ENCODE data around the gene ADARB1.

Gene ADARB1

DNA sequence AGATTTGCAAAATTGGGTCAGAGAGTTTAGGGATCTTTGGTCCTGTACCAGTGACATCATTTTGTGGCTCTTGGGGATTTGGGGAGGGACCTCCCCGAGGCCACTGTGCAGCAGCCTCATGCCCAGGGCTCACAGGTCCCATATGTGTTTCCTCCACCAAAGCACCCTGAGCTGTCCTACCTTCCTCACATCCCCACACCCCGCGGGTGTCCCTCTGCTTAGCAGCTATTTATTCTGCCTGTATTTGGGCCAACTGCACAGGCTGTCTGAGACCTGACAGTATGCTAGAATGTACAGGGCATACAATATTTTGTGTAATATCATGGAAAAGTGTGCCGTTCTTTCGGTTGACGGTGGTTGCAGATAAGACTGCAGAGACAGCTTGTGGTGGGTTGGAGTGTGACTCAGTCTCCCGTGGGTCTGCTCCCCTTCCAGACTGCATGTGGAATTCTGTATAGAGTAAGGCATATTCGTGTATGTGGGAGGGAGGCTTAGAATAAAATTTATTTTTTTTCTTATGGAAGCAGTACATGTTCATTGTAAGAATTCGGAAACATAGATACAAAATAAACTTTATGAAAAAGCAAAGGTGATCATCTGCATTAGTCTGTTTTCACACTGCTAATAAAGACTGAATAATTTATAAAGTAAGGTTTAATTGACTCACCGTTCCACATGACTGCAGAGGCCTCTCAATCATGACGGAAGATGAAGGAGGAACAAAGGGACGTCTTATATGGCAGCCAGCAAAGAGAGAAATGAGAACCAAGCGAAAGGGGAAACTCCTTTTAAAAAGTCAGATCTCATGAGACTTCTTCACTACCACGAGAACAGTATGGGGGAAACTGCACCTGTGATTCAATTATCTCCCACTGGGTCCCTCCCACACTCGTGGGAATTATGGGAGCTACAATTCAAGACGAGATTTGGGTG lies 84.4 kb downstream of the ADARB1 start:
- H3K4me3 ChIP-seq (ENCODE audit: low read depth, low read length), result no peak overlapping the region
- no peaks in the 10 kb centered on the region for H3K27me3 ChIP-seq (ENCODE audit: control insufficient read depth, insufficient read depth, low read length)
- no peaks in the 10 kb centered on the region for H3K9me3 ChIP-seq (ENCODE audit: control insufficient read depth, insufficient read depth, low read length)
- no peak overlapping the region for H3K9ac ChIP-seq (ENCODE audit: low read depth, low read length)
- no peaks in the 10 kb centered on the region for H3K36me3 ChIP-seq (ENCODE audit: control insufficient read depth, insufficient read depth, low read length)
- no peaks in the 10 kb centered on the region for H3K4me1 ChIP-seq (ENCODE audit: control insufficient read depth, insufficient read depth, low read length)

DNA sequence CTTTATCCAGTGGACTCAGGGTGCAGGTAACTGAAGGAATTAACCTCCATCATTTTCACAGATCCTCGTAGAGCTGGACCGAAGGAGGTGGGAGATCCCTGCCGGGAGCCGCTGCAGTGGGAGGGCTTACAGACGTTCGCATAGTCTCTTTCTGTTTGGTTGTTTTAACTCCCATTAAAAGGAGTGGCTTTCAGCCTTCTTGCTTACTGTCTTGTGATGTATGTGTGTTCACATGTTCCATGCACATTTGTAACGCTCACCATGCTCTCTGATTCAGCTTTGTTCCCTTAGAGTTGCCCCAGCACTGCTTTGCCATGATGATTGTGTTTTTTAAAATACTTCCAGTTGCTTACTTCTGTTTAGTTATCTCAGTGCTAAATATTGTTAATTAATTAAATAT lies 85.8 kb downstream of the ADARB1 start:
- Histone ChIP-seq H3K4me1 (ENCODE audit: control insufficient read depth, insufficient read depth, low read length) (no peaks in the 10 kb centered on the region), H3K36me3 (ENCODE audit: control insufficient read depth, insufficient read depth, low read length) (no peaks in the 10 kb centered on the region), H3K9me3 (ENCODE audit: control insufficient read depth, insufficient read depth, low read length) (no peaks in the 10 kb centered on the region), H3K4me3 (ENCODE audit: low read depth, low read length) (no peak overlapping the region), H3K9ac (ENCODE audit: low read depth, low read length) (no peak overlapping the region), H3K27me3 (ENCODE audit: control insufficient read depth, insufficient read depth, low read length) (no peaks in the 10 kb centered on the region)

DNA sequence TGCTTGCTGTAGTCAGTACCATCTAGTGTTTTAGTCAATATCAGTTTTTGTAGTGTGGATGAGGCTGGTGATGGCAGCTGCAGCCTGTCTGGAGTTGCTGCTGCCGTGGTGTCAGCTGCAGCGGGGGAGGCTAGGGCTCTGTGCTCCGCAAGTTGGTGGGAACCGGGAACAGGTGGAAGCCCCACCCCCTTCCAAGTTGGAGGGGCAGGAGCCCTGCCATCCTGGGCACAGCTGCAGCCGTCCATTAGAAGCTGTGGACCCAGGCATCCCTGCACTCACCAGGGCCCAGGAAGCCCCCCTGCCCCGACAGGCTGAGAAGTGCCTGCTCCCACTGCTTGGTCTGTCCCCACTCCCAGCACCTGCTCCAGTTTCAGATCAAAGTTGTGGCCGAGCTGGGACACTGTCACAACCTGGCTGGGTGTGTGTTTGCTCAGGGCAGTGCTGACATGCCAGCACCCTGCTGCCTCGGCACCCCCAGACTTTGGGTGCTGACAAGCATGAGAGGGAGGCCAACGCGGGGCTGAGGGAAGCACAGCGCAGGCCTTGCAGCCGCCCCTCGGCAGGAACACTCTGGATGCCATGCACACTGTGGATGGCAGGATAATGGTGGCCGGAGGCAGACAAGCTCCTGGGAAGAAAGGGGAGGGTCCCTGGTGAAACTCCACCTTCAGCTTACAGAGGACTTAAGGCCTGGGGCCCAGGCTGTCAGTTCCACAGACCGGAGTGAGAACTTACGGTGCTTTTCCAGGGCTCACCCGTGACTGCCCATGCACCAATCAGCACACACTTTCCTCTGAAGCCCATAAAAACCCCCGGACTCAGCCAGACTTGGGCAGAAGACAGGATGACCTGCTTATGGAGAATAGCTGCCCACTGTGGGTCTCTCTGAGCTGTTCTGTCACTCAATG lies 86.9 kb downstream of the ADARB1 start:
- no peaks in the 10 kb centered on the region for H3K36me3 ChIP-seq (ENCODE audit: control insufficient read depth, insufficient read depth, low read length)
- H3K4me1 ChIP-seq (ENCODE audit: control insufficient read depth, insufficient read depth, low read length), result no peaks in the 10 kb centered on the region
- no peaks in the 10 kb centered on the region for H3K9me3 ChIP-seq (ENCODE audit: control insufficient read depth, insufficient read depth, low read length)
- no peaks in the 10 kb centered on the region for H3K27me3 ChIP-seq (ENCODE audit: control insufficient read depth, insufficient read depth, low read length)
- no peak overlapping the region for H3K4me3 ChIP-seq (ENCODE audit: low read depth, low read length)
- no peak overlapping the region for H3K9ac ChIP-seq (ENCODE audit: low read depth, low read length)

DNA sequence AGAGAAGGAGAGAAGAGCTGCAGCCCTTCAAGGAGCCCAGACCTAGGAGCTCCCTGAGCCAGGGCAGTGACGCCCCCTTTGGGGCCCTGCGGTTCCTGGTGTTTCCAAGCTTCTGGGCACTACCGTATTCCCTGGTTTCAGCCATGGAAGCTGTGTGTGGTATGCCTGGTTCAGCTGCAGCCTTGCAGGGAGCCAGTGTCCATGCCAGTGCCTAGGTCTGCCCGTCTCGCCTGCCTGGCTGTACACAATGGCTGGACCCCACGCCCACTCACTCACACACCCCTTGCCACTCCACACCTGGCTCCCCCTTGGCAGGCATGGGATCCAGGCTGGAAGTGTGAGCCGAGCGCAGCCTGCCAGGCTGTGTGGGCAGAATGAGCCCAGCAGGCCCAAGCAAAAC lies 87.7 kb downstream of the ADARB1 start:
- no peak overlapping the region for H3K4me3 ChIP-seq (ENCODE audit: low read depth, low read length)
- no peaks in the 10 kb centered on the region for H3K9me3 ChIP-seq (ENCODE audit: control insufficient read depth, insufficient read depth, low read length)
- no peaks in the 10 kb centered on the region for H3K4me1 ChIP-seq (ENCODE audit: control insufficient read depth, insufficient read depth, low read length)
- no peaks in the 10 kb centered on the region for H3K27me3 ChIP-seq (ENCODE audit: control insufficient read depth, insufficient read depth, low read length)
- H3K36me3 ChIP-seq (ENCODE audit: control insufficient read depth, insufficient read depth, low read length), result no peaks in the 10 kb centered on the region
- H3K9ac ChIP-seq (ENCODE audit: low read depth, low read length), result no peak overlapping the region

DNA sequence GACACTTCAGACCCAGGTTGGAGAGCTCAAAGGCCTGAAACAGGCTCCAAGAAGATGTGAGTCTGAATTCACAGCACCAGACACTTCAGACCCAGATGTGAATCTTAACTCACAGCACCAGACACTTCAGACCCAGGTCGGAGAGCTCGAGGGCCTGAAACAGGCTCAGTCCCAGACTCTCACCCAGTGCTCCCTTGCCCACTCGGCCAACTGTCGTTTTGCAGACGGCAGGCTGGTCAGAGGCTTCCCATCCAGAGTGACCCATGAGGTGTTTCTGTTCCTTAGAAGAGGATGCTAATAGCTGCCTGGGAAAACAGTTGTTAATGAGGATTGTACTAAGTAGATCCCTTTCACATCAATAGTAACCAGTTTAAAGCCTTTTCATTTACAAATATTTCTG lies 88.4 kb downstream of the ADARB1 start:
- Histone ChIP-seq H3K27me3 (ENCODE audit: control insufficient read depth, insufficient read depth, low read length) (no peaks in the 10 kb centered on the region), H3K9ac (ENCODE audit: low read depth, low read length) (no peak overlapping the region), H3K4me1 (ENCODE audit: control insufficient read depth, insufficient read depth, low read length) (no peaks in the 10 kb centered on the region), H3K4me3 (ENCODE audit: low read depth, low read length) (no peak overlapping the region), H3K36me3 (ENCODE audit: control insufficient read depth, insufficient read depth, low read length) (no peaks in the 10 kb centered on the region), H3K9me3 (ENCODE audit: control insufficient read depth, insufficient read depth, low read length) (no peaks in the 10 kb centered on the region)

DNA sequence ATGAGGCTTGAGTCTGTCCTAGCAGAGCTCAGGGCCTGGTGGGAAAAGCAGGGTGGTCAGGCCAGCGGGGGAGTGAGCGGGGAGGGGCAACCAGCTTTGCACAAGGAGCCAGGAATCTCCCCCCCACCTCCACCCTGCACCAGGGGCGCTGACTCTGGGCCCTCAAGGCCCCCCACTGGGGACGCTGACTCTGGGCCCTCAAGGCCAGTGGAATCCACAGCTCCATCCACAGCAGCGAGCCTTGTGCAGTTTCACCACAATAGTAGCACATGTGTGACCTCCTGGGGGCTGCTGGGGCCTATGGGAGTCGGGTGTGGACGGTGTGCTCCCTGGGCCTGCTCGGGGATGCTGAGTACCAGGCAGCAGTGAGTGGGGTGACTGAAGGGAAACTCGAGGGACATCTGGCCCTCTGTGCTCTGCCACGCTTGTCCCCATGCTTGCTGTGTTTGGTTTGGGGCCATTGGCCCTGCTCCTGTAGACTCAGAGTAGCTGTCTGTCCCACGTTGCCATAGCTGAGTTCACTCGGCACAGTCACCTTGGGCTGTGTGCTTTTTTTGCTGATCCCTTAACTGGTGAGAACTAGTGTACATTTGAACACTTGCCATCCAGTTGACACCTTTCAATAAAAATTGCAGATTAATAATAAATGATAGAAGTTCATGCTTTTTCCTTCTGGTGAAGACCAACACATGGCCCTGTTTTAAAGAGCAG lies 89.2 kb downstream of the ADARB1 start:
- H3K9me3 ChIP-seq (ENCODE audit: control insufficient read depth, insufficient read depth, low read length), result no peaks in the 10 kb centered on the region
- H3K9ac ChIP-seq (ENCODE audit: low read depth, low read length), result no peak overlapping the region
- H3K36me3 ChIP-seq (ENCODE audit: control insufficient read depth, insufficient read depth, low read length), result no peaks in the 10 kb centered on the region
- H3K27me3 ChIP-seq (ENCODE audit: control insufficient read depth, insufficient read depth, low read length), result no peaks in the 10 kb centered on the region
- H3K4me3 ChIP-seq (ENCODE audit: low read depth, low read length), result no peak overlapping the region
- no peaks in the 10 kb centered on the region for H3K4me1 ChIP-seq (ENCODE audit: control insufficient read depth, insufficient read depth, low read length)

DNA sequence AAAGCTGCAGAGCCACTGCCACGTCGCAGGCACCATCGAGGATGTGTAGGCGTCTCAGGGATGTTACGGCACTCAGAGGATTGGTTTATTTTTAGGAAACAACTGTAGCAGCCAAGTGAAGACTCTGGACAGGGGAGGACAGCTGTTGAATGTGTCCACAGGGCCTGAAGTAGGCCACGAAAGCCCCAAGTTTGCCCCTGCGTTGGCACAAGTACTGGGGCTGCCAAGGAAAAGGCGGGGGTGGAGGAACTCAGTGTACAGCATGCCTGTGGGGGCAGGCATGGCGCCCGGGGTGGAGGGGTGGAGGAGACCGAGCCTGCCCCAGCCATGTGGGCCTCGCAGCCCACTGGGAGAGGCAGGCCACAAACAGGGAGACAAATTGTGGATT lies 89.7 kb downstream of the ADARB1 start:
- Histone ChIP-seq H3K27me3 (ENCODE audit: control insufficient read depth, insufficient read depth, low read length) (no peaks in the 10 kb centered on the region), H3K4me1 (ENCODE audit: control insufficient read depth, insufficient read depth, low read length) (no peaks in the 10 kb centered on the region), H3K9me3 (ENCODE audit: control insufficient read depth, insufficient read depth, low read length) (no peaks in the 10 kb centered on the region), H3K9ac (ENCODE audit: low read depth, low read length) (no peak overlapping the region), H3K36me3 (ENCODE audit: control insufficient read depth, insufficient read depth, low read length) (no peaks in the 10 kb centered on the region), H3K4me3 (ENCODE audit: low read depth, low read length) (no peak overlapping the region)

DNA sequence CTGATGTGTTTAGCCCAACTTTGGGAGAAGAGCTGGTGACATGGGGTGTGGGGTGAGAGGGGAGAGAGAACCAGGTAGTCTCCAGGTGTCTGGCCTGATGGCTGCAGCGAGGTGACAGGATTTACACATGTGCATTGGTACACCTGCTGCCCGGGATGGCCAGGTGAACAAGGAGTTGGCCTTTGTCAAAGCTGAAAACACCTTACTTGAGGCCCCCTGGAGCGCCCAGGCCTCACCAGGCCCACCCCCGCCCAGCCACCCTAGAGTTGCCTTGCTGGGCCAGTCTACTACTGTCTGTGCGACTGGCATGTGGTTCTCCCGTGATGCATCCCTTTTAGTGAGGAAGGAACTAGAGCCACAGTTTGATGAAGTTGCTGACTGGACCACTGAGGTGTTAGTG lies 90.5 kb downstream of the ADARB1 start:
- Histone ChIP-seq H3K36me3 (ENCODE audit: control insufficient read depth, insufficient read depth, low read length) (no peaks in the 10 kb centered on the region), H3K4me1 (ENCODE audit: control insufficient read depth, insufficient read depth, low read length) (no peaks in the 10 kb centered on the region), H3K9ac (ENCODE audit: low read depth, low read length) (no peak overlapping the region), H3K27me3 (ENCODE audit: control insufficient read depth, insufficient read depth, low read length) (no peaks in the 10 kb centered on the region), H3K9me3 (ENCODE audit: control insufficient read depth, insufficient read depth, low read length) (no peaks in the 10 kb centered on the region), H3K4me3 (ENCODE audit: low read depth, low read length) (no peak overlapping the region)

DNA sequence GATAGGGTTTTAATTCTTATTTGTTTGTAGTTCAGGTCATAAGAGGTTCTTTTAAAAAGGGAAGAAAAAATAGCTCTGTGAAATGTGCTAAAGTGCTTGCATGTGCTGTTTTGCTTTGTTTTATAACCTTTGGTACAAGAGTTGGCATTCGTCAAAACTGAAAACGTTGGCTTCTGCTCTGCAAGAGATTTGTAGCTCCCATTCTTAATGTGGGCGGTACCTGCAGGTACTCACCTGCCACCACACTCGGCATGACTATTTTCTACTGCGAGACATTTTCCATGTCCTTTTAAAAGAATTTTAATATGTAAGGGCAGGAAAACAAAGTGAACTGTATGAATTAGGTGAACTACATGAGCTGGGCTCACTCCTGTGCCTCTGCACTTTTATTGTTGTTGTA lies 92.6 kb downstream of the ADARB1 start:
- no peaks in the 10 kb centered on the region for H3K9me3 ChIP-seq (ENCODE audit: control insufficient read depth, insufficient read depth, low read length)
- H3K4me3 ChIP-seq (ENCODE audit: low read depth, low read length), result no peak overlapping the region
- no peaks in the 10 kb centered on the region for H3K36me3 ChIP-seq (ENCODE audit: control insufficient read depth, insufficient read depth, low read length)
- no peaks in the 10 kb centered on the region for H3K27me3 ChIP-seq (ENCODE audit: control insufficient read depth, insufficient read depth, low read length)
- H3K4me1 ChIP-seq (ENCODE audit: control insufficient read depth, insufficient read depth, low read length), result no peaks in the 10 kb centered on the region
- no peak overlapping the region for H3K9ac ChIP-seq (ENCODE audit: low read depth, low read length)

DNA sequence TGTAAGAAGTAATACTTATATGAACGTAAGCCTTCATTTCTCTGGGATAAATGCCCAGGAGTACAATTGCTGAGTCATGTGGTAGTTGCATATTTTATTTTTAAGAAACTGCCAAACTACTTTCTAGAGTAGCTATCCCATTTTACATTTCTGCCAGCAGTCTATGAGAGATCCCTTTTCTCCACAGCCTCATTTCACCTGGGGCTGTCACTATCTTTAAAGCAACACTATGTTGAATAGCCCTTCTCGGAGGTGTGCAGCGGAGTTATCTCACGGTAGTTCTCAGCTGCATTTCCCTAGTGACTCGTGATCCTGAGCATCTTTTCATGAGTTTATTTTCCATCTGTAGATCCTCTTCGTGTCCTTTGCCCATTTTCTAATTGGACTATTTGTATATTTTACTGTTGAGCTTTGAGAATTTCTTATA lies 93.4 kb downstream of the ADARB1 start:
- Histone ChIP-seq H3K4me3 (ENCODE audit: low read depth, low read length) (no peak overlapping the region), H3K27me3 (ENCODE audit: control insufficient read depth, insufficient read depth, low read length) (no peaks in the 10 kb centered on the region), H3K4me1 (ENCODE audit: control insufficient read depth, insufficient read depth, low read length) (no peaks in the 10 kb centered on the region), H3K9me3 (ENCODE audit: control insufficient read depth, insufficient read depth, low read length) (no peaks in the 10 kb centered on the region), H3K9ac (ENCODE audit: low read depth, low read length) (no peak overlapping the region), H3K36me3 (ENCODE audit: control insufficient read depth, insufficient read depth, low read length) (no peaks in the 10 kb centered on the region)

DNA sequence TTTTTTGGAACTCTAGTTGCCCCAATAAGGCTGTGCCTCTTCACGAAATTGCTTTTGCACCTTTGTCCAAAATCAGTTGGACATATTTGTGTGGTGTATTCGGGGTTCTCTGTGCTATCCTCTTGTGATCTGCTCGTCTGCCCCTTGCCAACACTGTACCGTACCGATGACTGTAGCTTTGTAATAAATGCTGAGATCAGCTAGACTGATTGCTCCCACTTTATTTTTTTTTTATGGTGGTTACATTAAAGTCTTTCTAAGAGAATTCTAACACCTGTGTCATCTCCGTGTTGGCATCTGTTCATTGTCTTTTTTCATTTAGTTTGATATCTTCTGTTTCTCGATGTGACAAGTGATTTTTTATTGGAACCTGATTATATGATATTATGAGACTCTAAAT lies 94.1 kb downstream of the ADARB1 start:
- no peaks in the 10 kb centered on the region for H3K4me1 ChIP-seq (ENCODE audit: control insufficient read depth, insufficient read depth, low read length)
- H3K9me3 ChIP-seq (ENCODE audit: control insufficient read depth, insufficient read depth, low read length), result no peaks in the 10 kb centered on the region
- no peak overlapping the region for H3K9ac ChIP-seq (ENCODE audit: low read depth, low read length)
- no peaks in the 10 kb centered on the region for H3K27me3 ChIP-seq (ENCODE audit: control insufficient read depth, insufficient read depth, low read length)
- no peak overlapping the region for H3K4me3 ChIP-seq (ENCODE audit: low read depth, low read length)
- no peaks in the 10 kb centered on the region for H3K36me3 ChIP-seq (ENCODE audit: control insufficient read depth, insufficient read depth, low read length)
